Stimulated activated naive CD8-positive, alpha-beta T cell treated with anti-CD3 and anti-CD28 coated beads, Interleukin-15, amount 100 ng/mL, for 72 hours (primary cell): ENCODE results near the gene AANAT.

Source experiments
- ATAC-seq: fragments of 150-1000 bp; cut with Tn5 transposase; 2 replicates; pipeline ENCODE4 v1.10.0; 2021; ENCODE audit warnings: mild to moderate bottlenecking, moderate library complexity
- DNase-seq, 2 donors: peaks; one replicate each; pipeline ENCODE4 v3.0.0; 2021 to 2022
- H3K27ac Mint-ChIP-seq, 2 donors: one replicate each; pipeline ENCODE4 v1.8.0; 2022; ENCODE audit warnings: mild to moderate bottlenecking in 2 of 2, mixed read lengths in 2 of 2, moderate library complexity in 2 of 2
- H3K27me3 Mint-ChIP-seq: one replicate; pipeline ENCODE4 v1.8.0; 2022; ENCODE audit warnings: mixed read lengths
- H3K4me1 Mint-ChIP-seq: one replicate; pipeline ENCODE4 v1.8.0; 2022; ENCODE audit warnings: mild to moderate bottlenecking, mixed read lengths
- H3K4me3 Mint-ChIP-seq, 2 donors: one replicate each; pipeline ENCODE4 v1.8.0; 2022; ENCODE audit warnings: mild to moderate bottlenecking in 2 of 2, mixed read lengths in 2 of 2, moderate library complexity in 1 of 2
- H3K9me3 Mint-ChIP-seq, 2 donors: one replicate each; pipeline ENCODE4 v1.8.0; 2022; ENCODE audit warnings: mixed read lengths in 2 of 2

Gene AANAT

GRCh38 chr17:76471498-76472257, 4.3 kb downstream of the AANAT start:
- no peak overlapping the region for H3K4me3 Mint-ChIP-seq
- ATAC-seq (no peak), DNase-seq (no peak)
- H3K9me3 Mint-ChIP-seq, result no peaks in the 10 kb centered on the region
- no peak overlapping the region for H3K27ac Mint-ChIP-seq
- H3K4me1 Mint-ChIP-seq, result peaks cover 1% of the 10 kb centered on the region
- H3K27me3 Mint-ChIP-seq, result no peaks in the 10 kb centered on the region

- H3K27ac Mint-ChIP-seq, result no peak overlapping the region
- DNase-seq (no peak), ATAC-seq (no peak)
- no peaks in the 10 kb centered on the region for H3K27me3 Mint-ChIP-seq
- H3K9me3 Mint-ChIP-seq, result no peaks in the 10 kb centered on the region
- no peak overlapping the region for H3K4me3 Mint-ChIP-seq
- no peaks in the 10 kb centered on the region for H3K4me1 Mint-ChIP-seq
These were observed 4.8 kb downstream of the AANAT start for GRCh38 chr17:76472258-76472645.

- no peaks in the 10 kb centered on the region for H3K4me1 Mint-ChIP-seq
- H3K4me3 Mint-ChIP-seq, result no peak overlapping the region
- DNase-seq (no peak), ATAC-seq (no peak)
- no peaks in the 10 kb centered on the region for H3K9me3 Mint-ChIP-seq
- no peaks in the 10 kb centered on the region for H3K27me3 Mint-ChIP-seq
- H3K27ac Mint-ChIP-seq, result peak overlapping the region in 1 of 2 donors; percentile 34
These were observed 5.3 kb downstream of the AANAT start for GRCh38 chr17:76472726-76473125.

GRCh38 chr17:76473541-76473985, 6.2 kb downstream of the AANAT start:
- ATAC-seq (peak; percentile 38), DNase-seq (no peak)
- H3K27ac Mint-ChIP-seq, result peak overlapping the region in 1 of 2 donors; percentile 72

GRCh38 chr17:76474238-76474637, 6.8 kb downstream of the AANAT start:
- no peaks in the 10 kb centered on the region for H3K9me3 Mint-ChIP-seq
- H3K4me3 Mint-ChIP-seq, result no peak overlapping the region
- no peak overlapping the region for H3K27ac Mint-ChIP-seq
- ATAC-seq (no peak), DNase-seq (no peak)
- no peaks in the 10 kb centered on the region for H3K27me3 Mint-ChIP-seq
- no peaks in the 10 kb centered on the region for H3K4me1 Mint-ChIP-seq

More at GRCh38 chr17:76473541-76473985, 6.2 kb downstream of the AANAT start:
- Mint-ChIP-seq H3K9me3 (no peaks in the 10 kb centered on the region), H3K4me1 (no peaks in the 10 kb centered on the region), H3K4me3 (no peak overlapping the region), H3K27me3 (no peaks in the 10 kb centered on the region)

GRCh38 chr17:76474894-76475293, 7.5 kb downstream of the AANAT start:
- Mint-ChIP-seq H3K27ac (peak overlapping the region in 1 of 2 donors; percentile 93), H3K4me3 (no peak overlapping the region), H3K9me3 (no peaks in the 10 kb centered on the region), H3K27me3 (no peaks in the 10 kb centered on the region), H3K4me1 (no peaks in the 10 kb centered on the region)
- DNase-seq (no peak), ATAC-seq (no peak)

- peak overlapping the region in 1 of 2 donors; percentile 93 for H3K27ac Mint-ChIP-seq
- H3K27me3 Mint-ChIP-seq, result no peaks in the 10 kb centered on the region
- H3K4me1 Mint-ChIP-seq, result no peaks in the 10 kb centered on the region
- DNase-seq, result no peak
- H3K4me3 Mint-ChIP-seq, result no peak overlapping the region
- no peak for ATAC-seq
- no peaks in the 10 kb centered on the region for H3K9me3 Mint-ChIP-seq
These were observed 7.9 kb downstream of the AANAT start for GRCh38 chr17:76475302-76475701.

GRCh38 chr17:76476736-76477135, 9.3 kb downstream of the AANAT start:
- Mint-ChIP-seq H3K4me1 (peaks cover 14% of the 10 kb centered on the region), H3K27me3 (no peaks in the 10 kb centered on the region), H3K4me3 (no peak overlapping the region), H3K9me3 (no peaks in the 10 kb centered on the region), H3K27ac (peak overlapping the region in 1 of 2 donors; percentile 30)
- ATAC-seq (no peak), DNase-seq (no peak)

- no peak overlapping the region for H3K4me3 Mint-ChIP-seq
These were observed 10.2 kb downstream of the AANAT start for GRCh38 chr17:76477576-76477975.

GRCh38 chr17:76478097-76478496, 10.7 kb downstream of the AANAT start:
- DNase-seq (no peak), ATAC-seq (no peak)
- Mint-ChIP-seq H3K27ac (peak overlapping the region in 1 of 2 donors; percentile 51), H3K4me1 (peaks cover 19% of the 10 kb centered on the region), H3K4me3 (no peak overlapping the region), H3K27me3 (no peaks in the 10 kb centered on the region), H3K9me3 (no peaks in the 10 kb centered on the region)

More at GRCh38 chr17:76477576-76477975, 10.2 kb downstream of the AANAT start:
- DNase-seq, result no peak
- Mint-ChIP-seq H3K27ac (peak overlapping the region in 1 of 2 donors; percentile 67), H3K9me3 (no peaks in the 10 kb centered on the region), H3K27me3 (no peaks in the 10 kb centered on the region), H3K4me1 (peaks cover 19% of the 10 kb centered on the region)
- ATAC-seq, result no peak

GRCh38 chr17:76478730-76479514, 11.5 kb downstream of the AANAT start:
- H3K9me3 Mint-ChIP-seq, result no peaks in the 10 kb centered on the region
- DNase-seq, result no peak
- no peaks in the 10 kb centered on the region for H3K27me3 Mint-ChIP-seq
- no peak overlapping the region for H3K27ac Mint-ChIP-seq
- peaks cover 19% of the 10 kb centered on the region for H3K4me1 Mint-ChIP-seq
- H3K4me3 Mint-ChIP-seq, result no peak overlapping the region
- ATAC-seq, result peak; percentile 32

GRCh38 chr17:76479515-76480060, 12.2 kb downstream of the AANAT start:
- no peak for DNase-seq
- Mint-ChIP-seq H3K4me3 (no peak overlapping the region), H3K4me1 (peaks cover 19% of the 10 kb centered on the region), H3K9me3 (no peaks in the 10 kb centered on the region), H3K27me3 (no peaks in the 10 kb centered on the region), H3K27ac (no peak overlapping the region)
- ATAC-seq, result no peak

GRCh38 chr17:76480632-76481031, 13.2 kb downstream of the AANAT start:
- ATAC-seq (peak; percentile 24), DNase-seq (no peak)
- Mint-ChIP-seq H3K27me3 (no peaks in the 10 kb centered on the region), H3K4me3 (peak overlapping the region in 1 of 2 donors; percentile 19), H3K9me3 (no peaks in the 10 kb centered on the region), H3K27ac (no peak overlapping the region), H3K4me1 (peaks cover 21% of the 10 kb centered on the region)

- no peaks in the 10 kb centered on the region for H3K27me3 Mint-ChIP-seq
- H3K27ac Mint-ChIP-seq, result no peak overlapping the region
- no peaks in the 10 kb centered on the region for H3K9me3 Mint-ChIP-seq
- ATAC-seq, result peak; percentile 69
- peaks cover 22% of the 10 kb centered on the region for H3K4me1 Mint-ChIP-seq
- H3K4me3 Mint-ChIP-seq, result peak overlapping the region in 1 of 2 donors; percentile 19
- DNase-seq, result no peak
These were observed 13.8 kb downstream of the AANAT start for GRCh38 chr17:76481071-76481655.

GRCh38 chr17:76484228-76484725, 16.9 kb downstream of the AANAT start:
- Mint-ChIP-seq H3K27ac (no peak overlapping the region), H3K27me3 (no peaks in the 10 kb centered on the region), H3K4me1 (peaks cover 22% of the 10 kb centered on the region), H3K9me3 (no peaks in the 10 kb centered on the region), H3K4me3 (no peak overlapping the region)
- no peak for DNase-seq
- no peak for ATAC-seq
